ENCODE data around the gene RCN2. TPM values are rescaled to one million over a fixed set of nuclear protein-coding genes. Genes with fewer than 3 reads are reported as not detected.

Gene RCN2
- total RNA-seq, 3 donors from 2014 or later: 25.0 to 33.2 (median 31.9) TPM

DNA sequence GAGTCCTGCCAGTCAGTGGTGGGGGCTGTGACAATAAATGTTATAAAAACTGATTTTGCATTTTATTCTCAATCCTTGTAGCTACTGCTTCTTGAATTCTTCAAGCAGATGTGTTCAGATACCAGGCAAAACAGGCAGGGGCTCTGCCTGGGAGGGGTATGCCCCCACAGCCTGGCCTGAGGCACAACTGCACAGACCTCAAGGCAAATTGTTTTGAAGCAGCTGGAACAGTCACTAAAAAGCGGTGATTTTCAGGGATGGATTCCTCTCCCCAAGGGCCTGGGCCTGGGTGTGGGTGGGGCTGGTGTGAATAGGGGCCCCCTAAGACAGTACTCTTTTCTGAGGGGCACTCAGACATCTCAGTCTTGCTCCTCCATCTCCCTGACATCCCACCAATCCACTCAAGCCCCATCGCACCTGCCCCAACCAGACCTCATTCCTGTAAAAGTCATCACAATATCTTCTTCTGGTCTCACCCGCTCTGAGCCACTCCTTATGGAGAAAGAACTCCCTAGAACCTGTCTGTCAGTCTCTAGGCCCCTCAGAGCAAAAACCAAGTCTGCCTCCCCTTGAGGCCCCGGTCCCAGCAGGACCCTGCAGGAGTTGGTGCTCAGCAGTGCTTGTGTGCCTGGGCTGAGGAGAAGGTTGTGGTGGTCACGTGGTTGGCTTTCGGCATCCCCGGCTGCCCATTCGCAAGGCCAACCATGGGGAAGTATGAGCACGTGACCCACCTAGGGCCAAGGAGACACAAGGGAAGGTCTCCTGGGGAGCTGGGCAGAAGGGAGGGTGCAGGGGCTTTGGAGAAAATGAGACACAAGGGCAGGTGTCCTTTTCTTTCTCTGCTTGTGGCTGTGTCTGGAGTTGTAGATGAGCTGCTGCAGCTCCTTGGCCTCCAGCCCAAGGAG lies 60.4 kb downstream of the RCN2 start:
- peak in 1 of 3 donors; percentile 67 for DNase-seq
- ATAC-seq: no peak

GRCh38 chr15:76993114-76993725 lies 61.7 kb downstream of the RCN2 start:
- no peak overlapping the region for H3K4me3 ChIP-seq
- no peaks in the 10 kb centered on the region for H3K36me3 ChIP-seq (ENCODE audit: low read depth)
- H3K4me1 ChIP-seq (ENCODE audit: low read depth): no peaks in the 10 kb centered on the region
- DNase-seq: peak in 1 of 3 donors; percentile 43
- no peak for ATAC-seq
- H3K9me3 ChIP-seq: no peaks in the 10 kb centered on the region
- intact Hi-C loops (cut with DNase I, micrococcal nuclease): no loop called here
- TF ChIP-seq, protein P1, sequence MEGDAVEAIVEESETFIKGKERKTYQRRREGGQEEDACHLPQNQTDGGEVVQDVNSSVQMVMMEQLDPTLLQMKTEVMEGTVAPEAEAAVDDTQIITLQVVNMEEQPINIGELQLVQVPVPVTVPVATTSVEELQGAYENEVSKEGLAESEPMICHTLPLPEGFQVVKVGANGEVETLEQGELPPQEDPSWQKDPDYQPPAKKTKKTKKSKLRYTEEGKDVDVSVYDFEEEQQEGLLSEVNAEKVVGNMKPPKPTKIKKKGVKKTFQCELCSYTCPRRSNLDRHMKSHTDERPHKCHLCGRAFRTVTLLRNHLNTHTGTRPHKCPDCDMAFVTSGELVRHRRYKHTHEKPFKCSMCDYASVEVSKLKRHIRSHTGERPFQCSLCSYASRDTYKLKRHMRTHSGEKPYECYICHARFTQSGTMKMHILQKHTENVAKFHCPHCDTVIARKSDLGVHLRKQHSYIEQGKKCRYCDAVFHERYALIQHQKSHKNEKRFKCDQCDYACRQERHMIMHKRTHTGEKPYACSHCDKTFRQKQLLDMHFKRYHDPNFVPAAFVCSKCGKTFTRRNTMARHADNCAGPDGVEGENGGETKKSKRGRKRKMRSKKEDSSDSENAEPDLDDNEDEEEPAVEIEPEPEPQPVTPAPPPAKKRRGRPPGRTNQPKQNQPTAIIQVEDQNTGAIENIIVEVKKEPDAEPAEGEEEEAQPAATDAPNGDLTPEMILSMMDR (IDR thresholded peaks at IDR 0.05): no peak

More for the DNA sequence above, 60.4 kb downstream of the RCN2 start:
- no peak overlapping the region for H3K4me3 ChIP-seq
- no peaks in the 10 kb centered on the region for H3K36me3 ChIP-seq (ENCODE audit: low read depth)
- no peaks in the 10 kb centered on the region for H3K4me1 ChIP-seq (ENCODE audit: low read depth)
- no peaks in the 10 kb centered on the region for H3K9me3 ChIP-seq
- TF ChIP-seq, protein P1 (IDR thresholded peaks at IDR 0.05): no peak
- intact Hi-C loops (cut with DNase I, micrococcal nuclease): no loop called here

GRCh38 chr15:76994001-76994400 lies 62.5 kb downstream of the RCN2 start:
- H3K9me3 ChIP-seq: no peaks in the 10 kb centered on the region
- intact Hi-C loops (cut with DNase I, micrococcal nuclease): no loop called here
- ATAC-seq (peak; percentile 51), DNase-seq (peak in 2 of 3 donors; percentile 51 to 84)
- H3K4me1 ChIP-seq (ENCODE audit: low read depth): no peaks in the 10 kb centered on the region
- H3K4me3 ChIP-seq: no peak overlapping the region
- TF ChIP-seq, protein P1 (IDR thresholded peaks at IDR 0.05): no peak
- no peaks in the 10 kb centered on the region for H3K36me3 ChIP-seq (ENCODE audit: low read depth)

- TF ChIP-seq, protein P1 (IDR thresholded peaks at IDR 0.05): no peak
- no peaks in the 10 kb centered on the region for H3K36me3 ChIP-seq (ENCODE audit: low read depth)
- no peak for ATAC-seq
- DNase-seq: no peak
- intact Hi-C loops (cut with DNase I, micrococcal nuclease): no loop called here
- H3K4me1 ChIP-seq (ENCODE audit: low read depth): no peaks in the 10 kb centered on the region
- no peak overlapping the region for H3K4me3 ChIP-seq
- no peaks in the 10 kb centered on the region for H3K9me3 ChIP-seq
These were observed 62.9 kb downstream of the RCN2 start for GRCh38 chr15:76994496-76994895.

DNA sequence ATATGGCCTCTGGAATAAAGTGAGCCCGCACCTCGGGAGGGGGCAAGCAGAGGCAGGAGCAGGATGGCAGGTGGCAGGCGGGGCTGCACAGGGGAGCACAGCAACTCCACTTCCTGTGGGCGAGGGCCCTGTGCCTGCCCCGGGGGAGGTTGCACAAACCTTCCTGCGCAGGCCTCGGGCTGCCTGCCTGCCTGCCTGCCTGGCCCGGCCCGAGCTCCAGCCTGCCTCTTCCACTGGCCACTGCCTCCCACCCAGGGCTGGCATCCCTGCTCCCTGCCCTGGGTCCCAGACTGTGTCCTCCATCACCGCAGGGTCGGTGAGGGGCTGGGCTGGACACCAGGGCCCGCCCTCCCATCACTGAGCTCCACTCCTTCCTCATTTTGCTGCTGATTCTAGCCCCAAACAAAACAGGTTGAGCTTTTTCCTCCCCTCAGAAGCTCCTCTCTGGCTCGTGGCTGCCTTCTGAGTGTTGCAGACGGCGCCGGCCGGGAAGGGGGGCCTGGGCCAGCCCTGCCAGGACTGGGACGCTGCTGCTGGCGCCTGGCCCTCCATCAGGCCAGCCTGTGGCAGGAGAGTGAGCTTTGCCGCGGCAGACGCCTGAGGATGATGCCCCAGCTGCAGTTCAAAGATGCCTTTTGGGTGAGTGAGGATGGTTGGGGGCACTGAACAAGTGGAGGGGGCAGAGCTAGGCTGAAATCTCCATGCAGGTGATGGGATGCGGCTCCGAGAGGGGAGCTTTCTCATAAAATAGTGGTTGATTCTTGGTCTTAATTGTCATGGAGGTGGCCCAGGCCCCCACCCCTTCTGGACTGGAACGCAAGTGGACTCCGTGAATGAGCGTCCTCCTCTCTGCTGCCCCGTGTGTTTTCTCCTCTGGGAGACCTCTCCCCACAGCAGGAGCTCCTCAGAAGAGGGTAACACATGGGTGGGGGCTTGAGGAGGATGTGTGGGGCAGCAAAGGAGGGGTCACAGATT lies 63.7 kb downstream of the RCN2 start, which contains the start of gene PSTPIP1:
PSTPIP1 (plus strand) TSS at position 156 of the 975 bp plus-strand sequence; CDS start at position 604, 448 bp downstream.
- intact Hi-C loops (cut with DNase I, micrococcal nuclease): no loop called here

More for the DNA sequence above, 63.7 kb downstream of the RCN2 start, which contains the start of gene PSTPIP1:
- TF ChIP-seq, protein P1 (IDR thresholded peaks at IDR 0.05): no peak
- DNase-seq (peak in 2 of 3 donors; percentile 58 to 89), ATAC-seq (peak; percentile 81)
- Histone ChIP-seq H3K36me3 (ENCODE audit: low read depth) (no peaks in the 10 kb centered on the region), H3K4me1 (ENCODE audit: low read depth) (no peaks in the 10 kb centered on the region), H3K4me3 (no peak within 1 kb of the TSS), H3K9me3 (no peaks in the 10 kb centered on the region)

Measured in mucosa of descending colon (tissue), 3 donors.